SIG-M5 (cell line): ENCODE results near the gene TFEB.

Source experiments
- DNase-seq: peaks from one replicate; lab custom pipeline; 2025; lab: John Stamatoyannopoulos, UW

Gene TFEB

DNA sequence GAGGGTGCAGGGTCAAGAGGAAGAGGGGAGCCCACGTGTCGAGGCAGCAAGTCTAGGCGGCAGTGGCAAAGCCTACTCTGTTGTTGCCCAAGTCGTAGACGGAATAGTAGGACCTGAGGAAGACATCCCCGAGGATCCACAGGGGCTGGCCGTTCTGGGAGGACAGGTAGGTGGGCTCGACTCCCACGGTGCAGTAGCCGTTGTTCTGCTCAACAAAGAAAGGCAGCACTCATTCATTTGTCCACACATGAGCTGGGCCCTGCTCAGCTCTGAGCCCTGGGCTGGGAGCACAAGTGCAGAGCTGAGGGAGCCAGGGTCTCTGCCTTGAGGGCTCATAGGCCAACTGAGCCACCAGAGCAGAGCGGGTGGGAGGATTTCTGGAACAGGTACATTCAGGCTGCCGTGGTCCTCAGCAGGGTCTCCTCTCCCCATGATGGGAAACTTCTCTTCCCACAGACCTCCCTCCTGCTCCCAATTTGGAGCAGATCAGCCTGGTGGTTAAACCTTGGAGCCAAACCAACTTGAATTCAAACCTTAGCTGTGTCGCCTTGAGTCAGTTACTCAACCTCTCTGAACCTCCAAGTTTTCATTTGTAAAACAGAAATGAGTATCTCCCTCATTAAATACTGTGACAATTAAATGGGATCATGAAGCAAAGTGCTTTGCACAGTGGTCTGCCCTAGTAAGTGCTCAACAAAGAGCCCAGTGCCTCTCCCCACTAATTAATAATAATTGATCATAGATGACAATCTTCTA lies 1.6 kb upstream of the TFEB start:
- DNase-seq = no peak

DNA sequence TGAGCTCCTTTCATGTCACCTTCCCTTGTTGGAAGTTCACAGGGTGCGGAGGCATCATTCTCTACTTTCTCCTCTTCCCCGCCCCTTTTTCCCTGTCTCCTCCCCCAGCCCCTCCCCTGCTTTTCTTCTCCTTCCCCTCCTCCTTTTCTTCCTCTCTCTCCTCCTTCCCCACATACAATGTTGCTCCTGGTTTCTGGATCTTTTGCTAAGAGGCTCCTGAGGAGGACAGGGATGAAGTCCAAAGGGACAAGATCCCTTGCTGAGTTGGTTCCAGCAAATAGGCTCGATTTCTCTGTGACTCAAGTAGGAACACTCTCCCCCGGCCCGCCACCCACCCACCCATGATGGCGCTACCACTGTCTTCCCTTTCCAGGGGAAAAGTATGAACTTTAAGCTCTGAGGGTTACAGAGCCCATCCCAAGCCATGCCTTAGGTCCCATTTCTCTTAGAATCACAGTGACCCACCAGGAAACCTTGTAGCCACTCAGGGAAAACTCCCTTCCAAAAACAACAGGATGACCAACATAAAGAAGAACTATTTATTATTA lies 852 bp upstream of the TFEB start:
- no peak for DNase-seq

DNA sequence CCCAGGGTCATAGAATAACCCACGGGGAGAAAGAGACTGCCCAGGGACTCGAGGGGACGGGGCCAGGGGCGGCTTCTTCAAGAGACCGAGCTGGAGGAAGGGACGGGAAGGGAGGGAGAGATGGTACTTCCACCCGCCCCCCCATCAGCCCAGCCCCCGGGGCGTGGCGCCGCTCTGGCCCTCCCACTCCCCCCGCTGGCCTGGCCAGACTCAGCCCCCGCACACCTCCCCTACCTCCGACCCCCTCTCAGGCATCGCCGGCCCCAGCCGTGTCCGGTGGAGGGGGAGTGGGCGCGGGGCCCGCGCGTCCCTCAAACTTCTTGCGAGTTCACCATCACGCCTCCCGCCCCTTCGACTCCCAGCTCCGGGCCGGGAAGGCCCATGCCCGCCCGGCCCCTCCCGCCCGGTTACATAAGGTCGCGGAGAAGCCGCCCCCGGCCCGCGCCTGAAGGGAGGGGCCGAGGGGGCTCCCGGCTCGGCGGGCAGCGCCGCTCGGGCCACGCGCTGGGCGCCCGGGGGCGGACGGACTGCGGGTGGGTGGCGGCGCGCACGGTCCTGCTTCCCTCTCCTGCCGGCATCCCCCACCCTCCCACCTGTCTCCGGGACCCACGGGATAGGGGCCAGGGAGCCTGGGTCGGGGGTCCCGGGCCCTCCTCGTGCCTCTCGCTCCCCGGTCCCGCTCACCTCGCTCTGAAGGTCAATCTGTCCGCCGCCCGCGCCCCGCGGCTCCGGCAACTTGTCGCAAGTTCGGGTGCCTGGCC lies 562 bp downstream of the TFEB start:
- DNase-seq = no peak

DNA sequence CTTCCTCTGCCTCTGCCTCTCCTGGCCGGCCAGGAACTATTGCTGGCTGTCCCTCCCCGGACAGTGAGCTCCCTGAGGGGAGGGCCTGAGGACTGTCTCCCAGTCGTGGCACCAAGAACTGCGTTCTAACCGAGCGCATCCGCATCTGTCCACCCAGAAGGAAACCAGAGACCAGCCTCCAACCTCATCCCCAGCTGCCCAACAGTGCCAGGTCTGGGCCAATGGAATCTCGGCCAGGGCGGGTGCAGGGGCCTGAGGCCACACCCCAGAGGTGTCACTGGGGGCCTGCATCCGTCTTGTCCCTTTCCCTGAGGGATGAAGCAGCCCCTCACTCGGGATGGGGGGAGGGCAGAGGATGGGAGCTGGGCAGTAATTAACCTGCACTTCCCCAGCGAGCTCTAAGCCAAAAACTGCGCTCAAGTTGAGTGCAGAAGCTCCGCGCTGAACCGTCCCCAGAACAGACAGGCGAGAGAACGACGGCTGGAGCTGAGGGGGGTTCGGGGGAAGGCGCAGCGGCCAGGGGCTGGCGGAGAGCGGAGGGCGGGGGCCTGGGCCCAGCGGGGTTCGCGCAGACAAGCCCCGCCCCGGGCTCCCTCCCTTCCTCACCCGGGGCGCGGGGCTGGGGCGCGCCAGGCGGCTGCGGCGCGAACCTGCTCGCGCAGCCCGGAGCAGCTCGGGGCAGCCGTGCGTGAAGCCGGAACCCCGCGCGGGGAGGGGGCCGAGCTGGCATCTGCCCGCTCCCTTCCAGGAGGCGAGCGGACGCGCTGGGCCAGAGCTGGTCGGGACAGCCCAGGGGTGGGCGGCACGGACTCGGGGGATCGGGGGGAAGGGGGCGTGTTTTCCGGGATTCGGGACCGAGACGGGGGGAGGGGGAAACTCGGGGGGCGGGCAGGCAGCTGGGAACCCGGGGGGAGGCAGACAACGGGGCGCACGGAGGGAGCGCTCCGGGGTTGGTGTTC lies 1.4 kb downstream of the TFEB start:
- DNase-seq = no peak

DNA sequence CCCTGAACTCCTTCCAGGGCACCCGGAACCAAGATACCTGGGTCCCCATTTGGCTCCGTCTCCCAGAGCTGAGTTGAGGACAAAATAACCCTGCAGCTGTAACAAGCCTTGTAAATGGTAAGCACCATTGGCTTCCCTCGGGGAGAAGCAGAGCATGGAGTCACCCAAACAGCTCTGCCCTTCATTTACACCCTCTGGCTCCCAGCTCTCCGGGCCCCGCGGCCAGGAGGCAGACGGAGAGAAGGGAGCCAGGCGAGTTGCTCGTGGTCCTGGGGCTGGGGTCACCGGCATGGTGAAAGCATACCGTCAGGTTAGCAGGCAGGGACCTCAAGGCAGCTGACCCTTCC lies 2.1 kb downstream of the TFEB start:
- no peak for DNase-seq

DNA sequence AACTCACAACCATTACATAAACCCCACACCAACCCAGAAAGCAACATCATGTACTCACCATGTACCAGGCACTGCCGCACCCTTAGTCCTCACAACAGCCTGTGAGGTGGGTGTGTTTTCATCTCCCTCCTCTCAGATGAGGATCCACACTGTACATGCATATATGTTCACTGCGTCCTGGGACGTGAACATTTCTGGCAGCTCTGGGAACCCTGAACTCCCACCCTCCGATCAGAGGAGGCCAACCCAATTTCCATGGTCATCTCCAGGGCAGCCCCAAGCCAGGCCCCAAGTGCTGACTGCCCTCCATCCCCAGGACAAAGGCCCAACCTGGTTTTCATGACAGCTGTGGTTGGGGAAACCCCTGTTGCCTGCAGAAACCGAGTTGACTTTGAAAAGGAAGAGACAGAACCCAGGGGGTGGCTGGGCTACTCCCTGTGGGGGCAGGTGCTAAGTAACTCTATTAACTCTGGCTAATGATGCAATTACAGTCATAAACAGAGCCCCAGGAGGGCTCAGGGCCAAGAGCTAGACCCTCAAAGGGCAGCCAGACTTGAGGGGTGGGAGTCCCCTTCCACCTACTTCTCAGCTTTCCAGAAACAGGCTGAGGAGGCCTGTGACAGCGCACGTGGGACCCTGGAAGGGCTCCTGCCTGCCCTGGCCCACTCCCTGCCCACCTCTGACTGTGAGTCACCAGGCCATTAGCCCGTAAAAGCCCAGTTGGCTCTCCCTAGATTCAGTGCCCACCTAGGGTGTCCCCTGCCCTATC lies 2.6 kb downstream of the TFEB start:
- no peak for DNase-seq

DNA sequence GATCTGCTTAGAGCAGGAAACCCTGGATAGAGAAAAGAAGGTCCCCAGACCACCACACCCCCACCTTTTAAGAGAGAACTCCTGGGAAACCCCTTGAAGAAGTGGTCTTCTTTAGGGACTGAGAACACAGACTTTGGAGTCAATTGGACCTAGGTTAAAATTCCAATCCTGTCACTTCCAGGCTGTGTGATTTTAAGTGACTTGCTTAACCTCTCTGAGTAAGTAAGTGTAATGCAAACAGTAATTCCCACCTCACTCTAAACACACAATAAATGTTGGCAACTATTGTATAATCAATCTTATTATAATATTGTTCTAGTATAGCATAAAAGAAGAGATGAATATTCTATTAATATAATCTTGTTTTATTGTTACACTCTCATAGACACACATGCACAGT lies 3.3 kb downstream of the TFEB start:
- no peak for DNase-seq

DNA sequence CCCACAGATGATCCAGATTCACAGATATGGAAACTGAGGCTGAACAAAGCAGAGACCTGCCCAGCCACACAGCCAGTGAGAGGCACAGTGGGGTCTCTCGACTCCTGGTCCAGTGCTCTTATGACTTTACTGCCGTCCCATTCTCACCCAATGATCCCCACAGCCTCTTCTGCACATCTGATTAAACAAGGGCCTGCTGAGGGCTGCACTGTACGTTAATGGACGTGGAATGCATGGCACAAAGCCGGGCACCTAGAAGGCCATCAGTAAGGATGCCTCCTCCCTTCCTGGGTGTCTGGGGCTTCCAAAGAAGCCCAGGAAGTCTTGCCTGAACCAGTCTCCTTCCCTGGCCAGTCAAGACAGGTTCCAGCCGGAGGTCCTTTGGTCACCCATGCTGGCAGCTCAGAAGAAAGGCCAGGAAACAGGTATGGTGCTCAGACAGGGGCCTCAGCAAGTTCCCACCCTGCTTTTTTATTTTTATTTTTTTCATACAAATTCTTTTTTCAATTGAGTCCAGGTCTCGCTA lies 3.8 kb downstream of the TFEB start:
- no peak for DNase-seq

DNA sequence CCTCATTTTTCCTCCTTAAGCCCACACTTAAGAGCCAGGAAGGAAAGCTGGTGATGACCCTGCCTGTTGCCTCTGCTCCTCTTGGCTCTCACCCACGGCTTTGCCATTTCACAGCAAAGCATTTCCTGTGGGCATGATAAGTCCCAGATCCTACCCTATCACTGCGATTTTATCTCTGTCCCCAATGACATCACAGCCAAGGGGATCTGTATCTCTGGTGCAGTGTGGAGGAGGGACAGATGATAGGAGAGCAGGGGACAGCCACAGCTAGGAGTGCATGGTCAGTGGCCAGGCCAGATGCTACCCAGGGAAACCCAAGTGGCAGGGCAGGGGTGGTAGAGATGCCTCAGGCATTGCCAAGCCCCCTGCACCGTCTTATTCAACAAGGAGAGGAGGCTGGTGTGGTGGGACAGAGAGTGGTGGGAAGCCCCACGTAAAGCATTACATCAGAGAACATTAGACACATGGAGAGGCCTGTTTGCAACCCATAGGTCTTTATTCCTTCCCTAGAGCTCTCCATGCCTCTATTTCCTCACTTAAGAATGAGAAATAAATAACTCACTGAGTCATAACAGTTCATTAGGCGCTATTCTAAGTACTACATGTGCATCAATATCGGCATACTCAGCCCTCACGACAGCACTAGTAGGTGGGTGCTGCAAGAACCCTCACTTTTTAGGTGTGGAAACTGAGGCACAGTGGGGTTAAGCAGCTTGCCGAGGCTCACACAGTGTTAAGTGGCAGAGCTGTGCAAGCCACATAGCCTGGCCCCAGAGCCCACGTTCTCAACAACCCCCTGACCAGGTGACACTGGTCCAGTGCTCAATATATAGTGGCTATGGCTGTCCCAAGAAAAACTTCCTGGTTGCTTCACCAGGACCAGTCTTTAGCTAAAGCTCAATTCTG lies 4.6 kb downstream of the TFEB start:
- no peak for DNase-seq

DNA sequence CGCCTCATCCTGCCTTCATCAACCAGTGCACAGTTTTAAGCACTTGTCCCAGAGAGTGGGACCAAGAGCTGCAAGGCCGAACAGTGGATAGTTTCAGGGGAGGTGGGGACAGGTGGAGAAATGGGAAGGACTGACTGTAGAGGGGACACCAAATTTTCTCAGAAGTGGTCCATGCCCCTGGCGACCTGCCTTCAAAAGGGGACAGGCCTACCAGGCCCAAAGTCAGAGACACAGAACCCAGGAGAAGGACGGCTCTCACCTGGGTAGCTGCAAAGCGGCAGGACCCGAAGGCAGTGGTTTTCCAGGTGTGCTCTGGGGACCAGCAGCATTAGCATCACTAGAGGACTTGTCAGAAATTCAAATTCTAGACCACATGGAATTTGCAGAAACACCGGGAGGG lies 5.8 kb downstream of the TFEB start:
- no peak for DNase-seq

DNA sequence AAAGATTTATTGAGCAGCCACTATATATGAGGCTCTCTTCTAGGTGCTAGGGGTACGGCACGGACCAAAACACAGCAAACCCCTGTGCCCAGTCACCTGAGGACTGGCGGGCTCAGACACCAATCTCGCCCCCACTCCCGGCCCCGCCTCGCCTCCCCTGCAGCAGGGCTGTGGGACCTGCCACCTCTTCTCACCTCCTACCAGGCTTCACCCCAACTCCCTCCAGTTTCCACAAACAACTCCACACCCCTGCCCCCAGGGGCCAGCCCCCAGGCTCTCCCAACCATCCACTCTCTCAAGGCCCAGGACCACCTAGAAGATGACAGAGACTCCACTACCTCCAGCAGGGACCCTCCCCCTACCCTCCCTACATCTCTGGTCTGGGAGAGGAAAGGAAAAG lies 6.5 kb downstream of the TFEB start:
- no peak for DNase-seq

DNA sequence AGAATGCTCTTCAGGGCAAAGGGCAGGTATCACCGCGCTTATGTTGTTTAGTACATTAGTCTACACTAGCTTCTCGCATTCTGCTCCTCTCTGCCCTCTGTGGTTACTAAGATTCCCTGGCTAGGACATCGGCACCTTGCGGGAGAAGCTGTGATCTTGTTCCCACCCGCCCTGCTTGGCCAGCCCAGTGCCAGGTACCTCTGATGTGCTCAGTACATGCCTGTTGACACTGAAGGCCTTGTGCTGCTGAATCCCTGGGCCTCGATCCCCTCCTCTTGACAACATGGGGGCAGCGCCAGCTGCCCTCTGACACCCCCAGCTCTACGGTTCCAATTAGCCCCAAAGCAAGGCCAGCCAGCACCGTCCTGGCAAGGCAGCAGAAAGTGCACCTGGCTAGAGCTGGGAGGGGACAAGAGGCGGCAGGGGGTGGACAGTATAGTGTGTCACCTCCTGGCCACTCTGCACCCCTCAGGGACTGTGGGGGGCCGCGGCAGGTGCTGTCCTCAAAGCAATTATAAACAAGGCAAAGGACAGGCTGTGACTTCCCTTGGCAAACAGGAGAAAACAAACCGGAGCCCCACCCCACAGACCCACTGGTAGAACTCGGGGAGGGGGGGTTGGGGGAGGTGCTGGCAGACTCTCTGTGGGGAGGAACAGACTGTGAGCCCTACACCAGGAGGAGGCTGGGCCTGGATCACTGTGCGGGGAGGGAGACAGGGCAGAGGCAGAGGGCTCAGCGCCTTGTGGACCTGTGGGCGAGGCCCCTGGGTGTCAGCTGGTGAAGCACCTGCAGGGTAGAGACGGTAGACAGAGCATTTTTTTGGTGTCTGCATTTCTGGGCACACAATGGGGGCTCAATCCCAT lies 7.1 kb downstream of the TFEB start:
- DNase-seq = no peak

DNA sequence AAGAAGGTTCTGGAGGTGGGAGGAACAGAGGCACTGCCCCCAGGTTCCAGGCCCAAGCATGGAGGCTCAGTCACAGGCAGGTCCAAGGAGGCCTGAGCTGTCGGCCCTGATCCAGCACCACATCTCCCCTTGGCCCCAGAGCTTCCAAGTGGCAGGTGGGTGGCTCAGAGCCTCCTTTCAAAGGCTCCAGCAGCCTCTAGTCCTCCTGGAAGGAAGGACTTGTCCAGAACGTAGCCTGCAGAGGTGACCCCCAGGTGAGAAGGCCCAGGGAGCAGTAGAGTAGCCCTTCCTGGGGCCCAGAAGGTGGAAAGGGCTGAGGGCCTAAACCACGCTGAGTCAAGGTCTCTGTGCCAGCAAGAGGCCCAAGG lies 7.7 kb downstream of the TFEB start:
- no peak for DNase-seq

DNA sequence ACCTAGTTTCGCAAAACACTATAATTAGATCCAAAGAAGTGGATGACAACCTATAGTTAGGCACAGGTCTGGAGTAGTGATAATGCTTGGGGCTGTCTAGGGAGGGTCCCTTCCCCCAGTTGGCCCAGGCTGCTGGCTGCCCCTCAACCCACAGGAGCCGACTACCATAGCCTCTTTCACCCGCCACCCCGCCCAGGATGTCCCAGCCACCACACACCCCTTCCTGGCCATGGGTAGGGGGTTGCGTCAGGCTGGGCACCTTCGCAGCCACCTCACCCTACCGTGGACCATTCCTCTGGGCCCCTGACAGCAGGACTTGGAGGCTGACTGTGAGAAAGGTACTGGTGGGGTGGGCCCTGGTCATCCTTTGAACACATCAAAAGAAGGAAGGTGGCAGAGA lies 8.5 kb downstream of the TFEB start:
- no peak for DNase-seq

DNA sequence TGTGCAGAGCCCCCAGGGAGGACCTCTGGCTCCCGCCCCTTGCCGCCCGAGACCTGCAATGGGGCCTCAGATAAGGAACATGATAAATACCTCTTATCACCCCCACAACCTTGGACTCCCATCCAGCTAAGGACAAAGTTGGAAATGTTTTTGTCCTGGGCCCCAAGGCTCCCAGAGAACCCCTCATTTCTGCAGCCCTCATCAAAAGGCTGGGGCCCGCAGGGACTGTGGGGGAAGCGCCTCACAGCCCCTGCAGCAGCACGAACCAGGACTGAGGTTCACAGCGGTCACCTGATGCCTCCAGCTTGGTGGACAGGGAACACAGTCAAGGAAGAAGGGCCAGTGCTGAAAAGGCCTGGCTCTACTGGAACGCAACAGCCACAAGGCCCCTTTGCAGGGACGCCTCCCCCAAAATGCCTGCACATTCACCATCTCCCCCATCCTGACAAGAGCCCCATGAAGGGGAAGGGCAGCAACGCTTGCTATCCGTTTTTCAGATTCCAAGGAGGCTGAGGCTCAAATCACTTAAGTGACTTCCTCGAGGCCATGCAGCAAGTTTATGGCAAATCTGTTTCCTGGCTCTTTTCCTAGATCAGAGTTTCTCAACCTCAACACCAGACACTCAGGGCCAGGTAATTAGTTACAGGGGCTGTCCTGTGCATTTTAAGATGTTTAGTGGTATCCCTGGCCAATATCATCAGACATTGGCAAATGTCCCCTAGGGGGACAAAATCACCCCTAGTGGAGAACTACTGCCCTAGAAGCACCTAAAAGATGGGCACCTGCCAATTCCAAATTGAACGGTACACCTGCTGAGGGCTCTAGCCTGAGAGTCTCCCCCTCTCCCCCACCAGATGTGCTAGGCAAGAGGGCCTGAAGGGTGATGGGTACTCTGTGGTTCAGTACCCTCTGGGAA lies 10.6 kb downstream of the TFEB start:
- no peak for DNase-seq

DNA sequence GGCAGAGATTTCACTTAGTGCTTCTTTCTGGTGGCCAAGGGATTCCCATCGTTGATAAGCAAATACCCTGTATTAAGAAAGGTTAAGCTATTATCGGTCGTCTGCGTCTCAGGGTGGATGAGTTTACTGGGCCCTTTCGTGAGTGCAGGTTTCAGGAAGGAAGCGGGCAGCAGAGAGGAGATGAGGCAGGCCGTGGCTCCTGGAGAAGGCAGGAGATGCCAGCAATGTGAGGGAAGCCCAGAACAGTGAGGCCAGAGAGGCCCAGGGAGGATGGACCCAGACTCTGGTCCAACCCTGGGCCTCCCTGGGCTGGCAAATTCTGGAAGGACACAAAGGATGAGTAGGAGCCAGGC lies 11.2 kb downstream of the TFEB start:
- no peak for DNase-seq

DNA sequence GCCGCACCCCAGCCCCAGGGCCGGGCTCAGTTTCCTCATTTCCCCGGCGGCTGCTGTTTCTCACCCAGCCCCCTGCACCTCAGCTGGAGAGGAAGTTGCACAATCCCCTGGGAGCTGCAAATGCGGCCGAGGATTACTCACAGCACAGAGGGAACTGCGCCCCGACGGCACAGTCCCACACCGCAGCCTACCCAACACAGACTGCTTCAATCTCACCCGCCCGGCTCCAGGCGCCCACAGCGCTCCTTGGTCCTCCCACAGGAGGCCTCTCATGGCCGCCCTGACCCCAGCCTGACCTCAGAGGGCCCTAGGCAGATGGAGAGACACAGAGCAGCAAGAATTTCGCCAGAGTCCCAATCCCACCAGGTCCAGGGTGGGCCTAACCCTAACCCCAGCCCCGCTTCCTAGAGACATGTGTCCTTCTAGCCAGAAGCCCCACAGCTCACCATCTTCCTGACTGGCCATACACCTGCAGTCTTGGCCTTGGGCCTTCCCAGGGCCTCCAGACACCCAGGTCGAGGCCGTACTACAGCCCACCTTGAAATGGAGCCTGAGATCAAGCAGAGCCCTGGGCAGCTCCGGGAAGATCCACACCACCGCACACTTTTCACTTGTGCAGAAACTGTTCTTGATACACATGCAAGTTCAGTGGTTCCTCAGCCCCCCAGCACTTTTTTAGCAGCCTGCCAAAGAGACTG lies 11.7 kb downstream of the TFEB start:
- peak; percentile 74 for DNase-seq
